Body of pancreas (tissue), 4 donors: Measurements from ENCODE around the gene RRM1. TPM values are rescaled to one million over a fixed set of nuclear protein-coding genes. Genes with fewer than 3 reads are reported as not detected.

ENCODE experiments used
- ATAC-seq: fragments of 150-250 bp; one replicate; pipeline ENCODE4 v1.9.1; 2016
- DNase-seq, 4 donors: peaks; one replicate each; pipeline ENCODE4 v3.0.0-alpha.2; 2019
- H3K27ac ChIP-seq, 4 donors: fragments of 200-600 bp; sonication (generic); 1 replicate in 3 of 4; 2 replicates in 1 of 4; pipeline versions ENCODE4 v1.5.1 to v1.6.1; 2016 to 2019; ENCODE audit warnings: mild to moderate bottlenecking in 1 of 4, mixed read lengths in 1 of 4, moderate library complexity in 1 of 4
- H3K27me3 ChIP-seq, 2 donors: fragments of 200-600 bp; sonication (generic); one replicate each; pipeline ENCODE4 v1.6.0; 2016; ENCODE audit warnings: mild to moderate bottlenecking in 1 of 2
- H3K36me3 ChIP-seq, 2 donors: fragments of 200-600 bp; sonication (generic); replicated peaks in 1 of 2; 2 replicates each; pipeline ENCODE4 v1.5.1; 2016; ENCODE audit warnings: low read depth in 2 of 2; ENCODE audit not compliant: insufficient read depth in 1 of 2
- H3K4me1 ChIP-seq: fragments of 200-600 bp; sonication (generic); one replicate; pipeline ENCODE4 v1.6.0; 2016
- H3K4me3 ChIP-seq, 2 donors: fragments of 200-600 bp; sonication (generic); 1 replicate in 1 of 2; 2 replicates in 1 of 2; pipeline ENCODE4 v1.5.1; 2016 to 2019
- H3K9me3 ChIP-seq, 3 donors: fragments of 200-600 bp; sonication (generic); 1 replicate in 2 of 3; 2 replicates in 1 of 3; pipeline ENCODE4 v1.5.1; 2016
- POLR2A ChIP-seq, 3 donors: fragments of 450-650 bp; IDR thresholded peaks; one replicate each; pipeline ENCODE4 v1.6.1; 2016; ENCODE audit warnings: antibody characterized with exemption in 3 of 3, mild to moderate bottlenecking in 2 of 3
- WGBS, 2 donors: methylation state at CpG; one replicate each; pipeline ENCODE4 v1.1.5; 2017; 5-methylcytosine and 5-hydroxymethylcytosine counted together
- intact Hi-C: fragments of 100-400 bp; cut with DNase I; formaldehyde crosslinking; loops from one replicate; pipeline ENCODE4 v1.15.1; 2023
- total RNA-seq, 2 donors: library from RNA; depleted of rRNA; stranded (reverse); fragments of >200 nt; gene quantifications; one replicate each; pipeline ENCODE4 v1.1.0, GENCODE V29; 2016
- TF ChIP-seq, protein P1 (sequence below), 7 experiments: fragments of 450-650 bp in 4 of 7; fragments of 200-600 bp in 3 of 7; sonication (generic) in 3 of 7; IDR thresholded peaks; one replicate each; pipeline ENCODE4 v1.5.1; 2016 to 2019; ENCODE audit warnings: antibody characterized with exemption in 7 of 7

RRM1 gene
- total RNA-seq, 2 donors from 2014 or later = 7.3 to 12.2 TPM

DNA sequence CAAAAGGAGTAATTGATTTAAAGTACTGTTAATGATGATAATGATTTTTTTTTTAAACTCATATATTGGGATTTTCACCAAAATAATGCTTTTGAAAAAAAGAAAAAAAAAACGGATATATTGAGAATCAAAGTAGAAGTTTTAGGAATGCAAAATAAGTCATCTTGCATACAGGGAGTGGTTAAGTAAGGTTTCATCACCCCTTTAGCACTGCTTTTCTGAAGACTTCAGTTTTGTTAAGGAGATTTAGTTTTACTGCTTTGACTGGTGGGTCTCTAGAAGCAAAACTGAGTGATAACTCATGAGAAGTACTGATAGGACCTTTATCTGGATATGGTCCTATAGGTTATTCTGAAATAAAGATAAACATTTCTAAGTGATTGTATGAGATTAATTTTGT, 43.9 kb downstream of the RRM1 start:
- H3K27ac ChIP-seq = no peak overlapping the region
- H3K9me3 ChIP-seq = no peaks in the 10 kb centered on the region
- WGBS, 2 donors = 94 to 95% methylated on average over 1 of the region's 1 CpG
- intact Hi-C loops = no loop called here
- TF ChIP-seq, protein P1, sequence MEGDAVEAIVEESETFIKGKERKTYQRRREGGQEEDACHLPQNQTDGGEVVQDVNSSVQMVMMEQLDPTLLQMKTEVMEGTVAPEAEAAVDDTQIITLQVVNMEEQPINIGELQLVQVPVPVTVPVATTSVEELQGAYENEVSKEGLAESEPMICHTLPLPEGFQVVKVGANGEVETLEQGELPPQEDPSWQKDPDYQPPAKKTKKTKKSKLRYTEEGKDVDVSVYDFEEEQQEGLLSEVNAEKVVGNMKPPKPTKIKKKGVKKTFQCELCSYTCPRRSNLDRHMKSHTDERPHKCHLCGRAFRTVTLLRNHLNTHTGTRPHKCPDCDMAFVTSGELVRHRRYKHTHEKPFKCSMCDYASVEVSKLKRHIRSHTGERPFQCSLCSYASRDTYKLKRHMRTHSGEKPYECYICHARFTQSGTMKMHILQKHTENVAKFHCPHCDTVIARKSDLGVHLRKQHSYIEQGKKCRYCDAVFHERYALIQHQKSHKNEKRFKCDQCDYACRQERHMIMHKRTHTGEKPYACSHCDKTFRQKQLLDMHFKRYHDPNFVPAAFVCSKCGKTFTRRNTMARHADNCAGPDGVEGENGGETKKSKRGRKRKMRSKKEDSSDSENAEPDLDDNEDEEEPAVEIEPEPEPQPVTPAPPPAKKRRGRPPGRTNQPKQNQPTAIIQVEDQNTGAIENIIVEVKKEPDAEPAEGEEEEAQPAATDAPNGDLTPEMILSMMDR (IDR thresholded peaks at IDR 0.05) = no peak
- TF ChIP-seq POLR2A (IDR thresholded peaks at IDR 0.05) = no peak
- no peaks in the 10 kb centered on the region for H3K27me3 ChIP-seq
- no peak for ATAC-seq
- H3K4me1 ChIP-seq = no peaks in the 10 kb centered on the region
- DNase-seq = no peak
- H3K36me3 ChIP-seq = peaks cover 0 to 13% of the 10 kb centered on the region in 2 donors
- H3K4me3 ChIP-seq = no peak overlapping the region

DNA sequence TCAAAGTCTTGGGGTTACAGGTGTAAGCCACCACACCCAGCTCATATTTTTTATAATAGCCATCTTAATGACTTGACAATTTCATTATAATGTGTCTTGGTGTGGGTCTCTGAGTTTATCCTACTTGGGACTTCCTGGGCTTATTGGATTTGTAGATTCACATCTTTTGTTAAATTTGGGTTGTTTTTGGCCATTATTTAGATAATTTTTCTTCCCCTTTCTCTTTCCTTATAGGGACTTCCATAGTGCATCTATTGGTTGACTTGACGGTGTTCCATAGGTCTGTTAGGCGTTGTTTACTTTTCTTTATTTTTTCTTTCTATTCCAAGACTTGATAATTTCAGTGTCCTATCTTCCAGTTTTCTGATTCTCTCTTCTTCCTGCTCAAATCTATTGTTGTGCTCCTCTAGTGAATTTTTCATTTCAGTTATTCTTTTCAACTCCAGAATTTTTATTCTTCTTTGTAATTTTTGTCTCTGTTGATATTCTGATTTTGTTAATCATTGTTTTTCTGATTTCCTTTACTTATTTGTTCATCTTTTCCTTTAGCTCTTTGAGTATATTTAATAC, 45.6 kb downstream of the RRM1 start:
- 97 to 100% methylated on average over 2 of the region's 2 CpGs for WGBS, 2 donors
- Histone ChIP-seq H3K4me3 (no peak overlapping the region), H3K27me3 (no peaks in the 10 kb centered on the region), H3K27ac (no peak overlapping the region), H3K4me1 (no peaks in the 10 kb centered on the region), H3K9me3 (no peaks in the 10 kb centered on the region), H3K36me3 (peaks cover 0 to 12% of the 10 kb centered on the region in 2 donors)
- ATAC-seq = no peak
- intact Hi-C loops = no loop called here
- no peak for TF ChIP-seq POLR2A (IDR thresholded peaks at IDR 0.05)
- TF ChIP-seq, protein P1 (IDR thresholded peaks at IDR 0.05) = no peak
- DNase-seq = no peak

DNA sequence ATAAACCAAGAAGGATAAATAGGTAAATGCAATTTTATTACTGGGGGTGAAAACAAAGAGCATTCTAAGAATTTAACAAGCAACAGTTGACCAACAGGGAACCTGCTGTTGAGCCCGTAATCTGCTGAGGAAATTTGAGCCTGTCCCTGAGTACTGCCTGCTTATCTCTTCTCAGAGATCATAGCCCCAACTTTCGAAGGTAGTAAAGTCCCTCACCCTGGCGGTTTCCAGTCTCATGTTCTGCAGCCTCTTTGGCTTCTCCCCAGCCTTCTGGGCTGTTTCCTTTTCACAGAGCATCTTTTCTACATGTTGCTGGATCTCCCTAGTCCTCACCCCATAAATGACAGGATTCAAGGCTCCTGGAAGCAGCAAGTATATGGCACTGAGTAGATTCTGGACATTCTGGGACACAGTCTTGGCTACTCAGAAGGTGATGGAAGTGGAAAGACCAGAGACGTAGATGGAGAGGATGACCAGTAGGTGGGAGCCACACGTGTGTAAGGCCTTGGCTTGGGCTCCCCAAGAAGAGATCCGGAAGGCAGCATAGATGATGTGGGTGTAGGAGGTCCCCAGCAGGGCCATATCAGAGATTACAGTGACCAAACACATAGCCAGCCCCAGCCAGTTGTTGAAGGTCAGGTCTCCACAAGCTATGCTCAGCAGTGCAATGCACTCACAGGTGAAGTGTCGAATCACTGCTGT, 51.6 kb downstream of the RRM1 start:
- TF ChIP-seq POLR2A (IDR thresholded peaks at IDR 0.05) = no peak
- TF ChIP-seq, protein P1 (IDR thresholded peaks at IDR 0.05) = no peak
- no peak overlapping the region for H3K4me3 ChIP-seq
- WGBS, 2 donors = 74 to 79% methylated on average over 7 of the region's 7 CpGs

DNA sequence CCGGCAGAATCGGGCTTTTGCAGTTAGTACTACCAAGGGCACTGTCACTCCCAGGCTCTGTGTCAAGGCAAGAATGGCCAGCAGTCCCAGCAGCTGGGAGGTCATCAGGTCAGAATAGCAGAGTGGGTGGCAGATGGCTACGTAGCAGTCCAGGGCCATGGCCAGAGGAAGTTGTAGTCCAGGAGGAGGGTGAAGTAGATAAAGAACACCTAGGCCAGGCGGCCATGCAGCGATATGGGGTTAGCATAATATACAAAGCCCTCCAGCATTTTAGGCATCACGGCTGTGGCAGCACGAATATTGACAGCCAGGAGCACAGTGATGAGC, 52.1 kb downstream of the RRM1 start:
- Histone ChIP-seq H3K27ac (no peak overlapping the region), H3K4me1 (no peaks in the 10 kb centered on the region), H3K9me3 (no peaks in the 10 kb centered on the region), H3K4me3 (no peak overlapping the region), H3K36me3 (no peaks in the 10 kb centered on the region), H3K27me3 (no peaks in the 10 kb centered on the region)
- DNase-seq (no peak), ATAC-seq (no peak)
- no peak for TF ChIP-seq POLR2A (IDR thresholded peaks at IDR 0.05)
- TF ChIP-seq, protein P1 (IDR thresholded peaks at IDR 0.05) = no peak
- 89% methylated on average over 5 to 7 of the region's 7 CpGs for WGBS, 2 donors
- intact Hi-C loops = no loop called here

More for the DNA sequence above, 51.6 kb downstream of the RRM1 start:
- H3K4me1 ChIP-seq = no peaks in the 10 kb centered on the region
- DNase-seq (no peak), ATAC-seq (no peak)
- no peaks in the 10 kb centered on the region for H3K9me3 ChIP-seq
- intact Hi-C loops = no loop called here
- H3K27ac ChIP-seq = no peak overlapping the region
- no peaks in the 10 kb centered on the region for H3K27me3 ChIP-seq
- H3K36me3 ChIP-seq = no peaks in the 10 kb centered on the region

DNA sequence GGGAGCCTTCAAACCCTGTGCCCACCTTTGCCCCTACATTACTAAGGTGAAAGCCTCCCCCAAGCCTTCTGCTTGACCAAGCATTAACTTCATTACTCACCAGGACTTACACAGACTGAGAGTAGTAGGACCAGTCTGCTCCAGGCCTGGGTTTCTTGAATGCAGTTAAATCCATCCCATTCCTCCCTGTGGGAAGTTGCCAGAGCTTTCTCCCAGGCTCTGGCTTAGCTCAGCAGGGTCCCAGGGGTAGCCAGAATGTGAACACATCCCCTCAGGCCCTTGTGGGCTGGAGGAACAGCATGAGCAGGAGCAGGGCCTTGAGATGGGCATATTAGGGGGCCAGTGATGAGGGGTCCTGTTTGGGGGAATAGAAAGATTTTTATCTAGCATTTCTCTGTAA, 59.9 kb downstream of the RRM1 start:
- DNase-seq = no peak
- H3K27ac ChIP-seq = no peak overlapping the region
- ATAC-seq = no peak
- H3K9me3 ChIP-seq = no peaks in the 10 kb centered on the region
- no peak overlapping the region for H3K4me3 ChIP-seq
- TF ChIP-seq, protein P1 (IDR thresholded peaks at IDR 0.05) = no peak
- H3K36me3 ChIP-seq = no peaks in the 10 kb centered on the region
- H3K27me3 ChIP-seq = no peaks in the 10 kb centered on the region
- intact Hi-C loops = no loop called here
- no peaks in the 10 kb centered on the region for H3K4me1 ChIP-seq
